ENCODE results near the gene SZT2. TPM values are rescaled to one million over a fixed set of nuclear protein-coding genes. Genes with fewer than 3 reads are reported as not detected.

SZT2 gene
- total RNA-seq (2022; extraction: Qiagen RNA extraction; ENCODE audit: low read depth): 4.7 to 8.4 TPM (median 8.2 TPM) in 5 replicates

DNA sequence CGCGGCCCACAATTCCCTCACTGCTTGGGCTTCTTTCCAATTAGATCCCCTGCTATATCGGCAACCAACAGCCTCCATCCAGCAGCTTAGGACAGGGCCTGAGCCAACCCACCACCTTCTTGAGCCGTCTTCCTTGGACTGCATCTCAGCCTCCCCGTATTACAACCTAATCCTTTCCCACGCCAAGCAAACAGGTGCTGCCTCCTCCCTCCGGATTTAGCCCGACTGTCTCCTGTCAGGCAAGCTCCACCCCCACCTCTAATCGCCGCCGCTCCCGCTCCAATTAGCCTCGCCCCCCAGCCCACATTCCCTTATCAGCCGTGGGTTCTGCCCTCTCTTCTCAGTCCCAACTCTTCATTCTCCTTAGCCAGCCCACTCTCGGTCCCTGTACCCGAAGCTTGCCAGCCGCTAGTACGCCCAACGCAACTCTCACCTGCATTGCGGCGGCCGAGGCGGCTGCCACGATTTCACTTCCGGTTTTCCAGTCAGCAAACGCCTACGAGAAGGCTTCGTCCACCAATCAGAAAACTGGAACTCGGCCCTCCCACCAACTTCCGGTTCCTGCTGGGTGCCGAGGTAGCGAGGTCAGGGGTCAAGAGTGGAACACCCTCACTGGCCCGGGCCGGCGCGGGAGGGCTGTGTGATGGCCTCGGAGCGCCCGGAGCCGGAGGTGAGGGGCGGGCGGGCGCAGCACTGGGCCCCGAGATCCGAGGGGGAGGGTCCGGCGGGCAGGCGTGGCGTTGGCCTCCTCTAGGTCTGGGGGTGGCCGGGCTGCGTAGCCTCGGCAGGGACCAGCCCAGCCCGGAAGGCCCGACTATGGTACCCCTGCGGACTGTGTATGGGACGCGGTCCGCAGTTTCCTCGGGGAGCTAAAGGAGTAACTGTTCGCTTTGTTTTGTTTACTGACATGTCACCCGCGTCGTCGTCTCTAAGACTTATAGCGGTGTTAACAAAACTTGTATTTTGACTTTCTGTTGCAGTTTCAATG lies at the start of gene SZT2, which contains the start of gene MED8:
Gene SZT2 (plus strand): TSS at position 574 of the 988 bp plus-strand sequence. CDS start 70 bp downstream, at position 644.
Gene MED8 (minus strand): TSS at position 475 of the 988 bp plus-strand sequence. CDS start 36 bp downstream, at position 439.

DNA sequence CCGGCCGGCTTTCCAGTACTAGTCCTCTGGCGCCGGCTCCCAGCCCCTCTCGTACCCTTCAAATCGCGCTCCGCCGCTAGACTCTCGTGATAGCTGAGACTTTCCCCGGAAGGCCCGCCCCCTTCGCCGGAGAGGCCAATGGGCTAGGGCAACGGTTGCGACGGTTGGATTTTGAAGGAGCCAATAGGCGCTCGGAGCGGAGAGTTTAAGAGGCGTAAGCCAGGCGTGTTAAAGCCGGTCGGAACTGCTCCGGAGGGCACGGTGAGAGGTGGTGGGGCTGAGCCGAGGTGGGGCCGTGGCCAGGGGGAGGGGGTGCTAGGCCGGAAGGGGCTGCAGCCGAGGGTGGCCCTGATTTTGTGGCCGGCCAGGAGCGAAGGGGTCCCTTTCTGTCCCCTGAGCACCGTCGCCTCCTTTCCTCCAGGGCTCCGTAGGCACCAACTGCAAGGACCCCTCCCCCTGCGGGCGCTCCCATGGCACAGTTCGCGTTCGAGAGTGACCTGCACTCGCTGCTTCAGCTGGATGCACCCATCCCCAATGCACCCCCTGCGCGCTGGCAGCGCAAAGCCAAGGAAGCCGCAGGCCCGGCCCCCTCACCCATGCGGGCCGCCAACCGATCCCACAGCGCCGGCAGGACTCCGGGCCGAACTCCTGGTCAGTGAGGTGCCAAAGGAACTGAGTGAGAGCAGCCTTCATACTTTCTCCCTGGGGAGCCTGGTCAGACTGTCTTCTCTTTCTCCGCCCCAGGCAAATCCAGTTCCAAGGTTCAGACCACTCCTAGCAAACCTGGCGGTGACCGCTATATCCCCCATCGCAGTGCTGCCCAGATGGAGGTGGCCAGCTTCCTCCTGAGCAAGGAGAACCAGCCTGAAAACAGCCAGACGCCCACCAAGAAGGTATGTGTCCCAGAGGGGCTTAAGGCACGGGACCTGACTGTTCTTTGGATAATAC lies 30.7 kb upstream of the SZT2 start, which contains the start of gene CDC20:
Gene CDC20 (plus strand): TSS at position 236 of the 948 bp plus-strand sequence. CDS start 235 bp downstream, at position 471.

DNA sequence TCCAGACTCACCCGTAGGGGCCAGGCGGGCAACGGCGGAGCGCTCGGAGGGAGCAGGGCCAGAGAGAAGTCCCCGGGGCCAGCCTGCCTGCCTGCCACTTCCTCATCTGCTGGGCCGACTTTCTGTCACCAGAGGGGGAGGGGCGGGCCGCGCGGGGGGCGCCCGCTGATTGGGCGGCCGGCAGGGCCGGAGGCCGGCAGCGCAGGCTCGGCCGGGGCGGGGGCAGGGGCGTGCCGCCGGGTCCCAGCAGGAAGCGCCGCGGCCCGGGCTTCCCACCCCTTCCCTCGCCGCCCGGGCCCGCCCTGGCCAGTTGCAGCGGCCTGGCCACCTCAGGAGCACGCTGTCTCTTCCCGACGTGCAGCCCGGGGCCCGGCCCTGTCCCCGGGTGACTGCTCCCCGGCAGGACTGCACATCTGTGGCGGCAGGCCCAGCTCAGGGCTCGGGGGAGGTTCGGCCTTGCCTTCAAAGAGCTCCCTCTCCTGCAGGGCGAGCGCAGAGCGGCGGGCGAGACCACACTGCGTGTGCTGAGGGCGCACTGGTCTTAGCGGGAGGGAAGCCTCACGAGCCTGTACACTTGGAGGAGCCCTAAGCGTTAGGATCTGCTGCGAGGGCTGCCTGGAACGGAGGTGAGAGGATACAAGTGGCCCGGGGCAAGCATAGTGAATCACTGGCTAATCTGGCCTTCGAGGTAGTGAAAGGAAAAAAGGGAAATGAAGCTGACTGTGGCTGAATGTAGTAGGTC lies 21.6 kb upstream of the SZT2 start, which contains the start of gene ELOVL1:
Gene ELOVL1 (minus strand): TSS at position 108 of the 742 bp plus-strand sequence. CDS start 2,402 bp downstream, outside the sequence.

DNA sequence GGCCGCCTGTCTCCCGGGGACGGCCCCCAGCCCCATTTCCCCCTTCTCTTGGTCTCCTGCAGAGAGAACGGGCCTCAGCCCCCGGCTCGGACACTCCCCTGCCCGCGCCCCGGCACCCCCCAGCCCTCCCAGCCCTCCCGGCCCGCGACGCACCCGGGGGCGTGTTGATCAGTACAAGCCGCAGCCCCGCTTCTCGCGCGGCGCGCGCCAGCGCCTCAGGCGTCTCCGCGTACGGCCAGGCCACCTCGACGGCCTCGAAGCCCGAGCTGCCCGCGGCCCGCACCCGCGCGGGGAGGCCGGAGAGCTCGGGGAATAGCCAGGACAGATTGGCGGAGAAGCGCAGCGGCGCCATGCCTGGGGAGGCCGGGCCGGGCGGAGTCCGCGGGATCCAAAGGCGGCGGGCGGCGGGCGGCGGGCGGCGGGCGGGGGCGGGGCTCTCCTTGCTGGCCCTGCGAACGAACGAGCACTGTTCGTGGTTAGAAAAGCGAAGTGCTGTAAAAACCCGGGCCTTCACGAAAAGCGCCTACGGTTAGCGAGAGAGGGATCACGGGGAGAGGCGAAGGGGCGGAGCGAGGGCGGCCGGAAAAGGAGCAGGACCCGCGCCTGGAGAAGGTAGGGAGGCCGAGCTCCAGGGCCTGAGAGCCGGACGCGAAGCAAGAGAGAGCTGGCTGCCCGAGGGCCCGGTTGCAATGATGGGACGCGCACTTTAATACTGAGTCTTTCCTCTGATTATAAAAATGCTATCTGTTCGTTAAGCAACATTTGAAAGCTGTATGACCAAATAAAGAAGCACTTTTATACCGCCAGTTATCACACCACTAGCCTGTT lies 64.0 kb downstream of the SZT2 start, which contains the start of gene HYI:
Gene HYI (minus strand): TSS at position 490 of the 828 bp plus-strand sequence. CDS start 138 bp downstream, at position 352.

Other genes with a start within 250 kb of the SZT2 start
- 175 to 197 TPM (median 181 TPM) in 5 replicates for gene EBNA1BP2, start 217.6 kb upstream of the SZT2 start, total RNA-seq (2022; extraction: Qiagen RNA extraction; ENCODE audit: low read depth)
- 0.31 to 0.93 TPM (median 0.34 TPM) in 5 replicates for gene CFAP57, start 217.6 kb upstream of the SZT2 start, total RNA-seq (2022; extraction: Qiagen RNA extraction; ENCODE audit: low read depth)
- gene TMEM125, start 119.9 kb upstream of the SZT2 start, total RNA-seq (2022; extraction: Qiagen RNA extraction; ENCODE audit: low read depth): not detected in 5 replicates
- gene C1orf210, start 104.3 kb upstream of the SZT2 start, total RNA-seq (2022; extraction: Qiagen RNA extraction; ENCODE audit: low read depth): not detected in 5 replicates
- 0.02 to 0.09 TPM in 2 of 5 replicates, not detected in the others for gene TIE1, start 88.9 kb upstream of the SZT2 start, total RNA-seq (2022; extraction: Qiagen RNA extraction; ENCODE audit: low read depth)
- 0.26 TPM in 1 of 5 replicates, not detected in the others for gene MPL, start 52.1 kb upstream of the SZT2 start, total RNA-seq (2022; extraction: Qiagen RNA extraction; ENCODE audit: low read depth)
- 168 to 216 TPM (median 190 TPM) in 5 replicates for gene CDC20, start 30.9 kb upstream of the SZT2 start, total RNA-seq (2022; extraction: Qiagen RNA extraction; ENCODE audit: low read depth)
- gene ELOVL1, start 21.9 kb upstream of the SZT2 start, total RNA-seq (2022; extraction: Qiagen RNA extraction; ENCODE audit: low read depth): 138 to 168 TPM (median 144 TPM) in 5 replicates
- gene MED8, start 99 bp upstream of the SZT2 start, total RNA-seq (2022; extraction: Qiagen RNA extraction; ENCODE audit: low read depth): 35.0 to 38.6 TPM (median 37.4 TPM) in 5 replicates
- gene HYI, start 64.0 kb downstream of the SZT2 start, total RNA-seq (2022; extraction: Qiagen RNA extraction; ENCODE audit: low read depth): 13.3 to 16.7 TPM (median 13.9 TPM) in 5 replicates
- gene PTPRF, start 141.0 kb downstream of the SZT2 start, total RNA-seq (2022; extraction: Qiagen RNA extraction; ENCODE audit: low read depth): 86.6 to 120 TPM (median 108 TPM) in 5 replicates

Measured in A549 treated with DMSO at 1 μM for 4 hours (cell line).